Caki2 (cell line): ENCODE results near the gene ATG5. TPM values are rescaled to one million over a fixed set of nuclear protein-coding genes. Genes with fewer than 3 reads are reported as not detected.
"Not testable (repeated sequence)": the region's sequence is repeated elsewhere in the genome, so short reads cannot be mapped to it uniquely, and the experiment has no call there.

Source experiments
- DNase-seq: peaks from one replicate; pipeline ENCODE4 v3.0.0-alpha.2; 2015; ENCODE audit warnings: low read depth
- in situ Hi-C: cut with HindIII; loops from 2 replicates; pipeline ENCODE4 v1.10.0; 2016; ENCODE audit warnings: low sequenced_read_pairs, low pct_unique_long_range_greater_than_20kb, mixed read lengths
- total RNA-seq: library from RNA; depleted of rRNA; stranded (reverse); fragments of >200 nt; shearing (Covaris generic); gene quantifications from 2 replicates; pipeline ENCODE4 v1.2.3, GENCODE V29; 2014; ENCODE audit warnings: low replicate concordance

The ATG5 gene
- total RNA-seq, 1 experiment from 2014 or later, result 40.7 TPM

GRCh38 chr6:106270414-106270813, 55.1 kb downstream of the ATG5 start:
- in situ Hi-C loops, result no loop called here

DNA sequence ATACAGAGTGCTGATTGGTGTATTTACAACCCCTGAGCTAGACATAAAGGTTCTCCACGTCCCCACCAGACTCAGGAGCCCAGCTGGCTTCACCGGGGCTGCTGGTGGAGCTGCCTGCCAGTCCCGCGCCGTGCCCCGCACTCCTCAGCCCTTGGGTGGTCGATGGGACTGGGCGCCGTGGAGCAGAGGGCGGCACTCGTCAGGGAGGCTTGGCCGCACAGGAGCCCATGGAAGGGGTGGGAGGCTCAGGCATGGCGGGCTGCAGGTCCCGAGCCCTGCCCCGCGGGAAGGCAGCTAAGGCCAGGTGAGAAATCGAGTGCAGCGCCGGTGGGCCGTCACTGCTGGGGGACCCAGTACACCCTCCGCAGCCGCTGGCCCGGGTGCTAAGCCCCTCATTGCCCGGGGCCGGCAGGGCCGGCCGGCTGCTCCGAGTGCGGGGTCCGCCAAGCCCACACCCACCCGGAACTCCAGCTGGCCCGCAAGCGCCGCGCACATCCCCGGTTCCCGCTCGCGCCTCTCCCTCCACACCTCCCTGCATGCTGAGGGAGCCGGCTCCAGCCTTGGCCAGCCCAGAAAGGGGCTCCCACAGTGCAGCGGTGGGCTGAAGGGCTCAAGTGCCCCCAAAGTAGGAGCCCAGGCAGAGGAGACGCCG, 56.2 kb downstream of the ATG5 start:
- in situ Hi-C loops, DNase-seq: not testable (repeated sequence)

More at GRCh38 chr6:106270414-106270813, 55.1 kb downstream of the ATG5 start:
- DNase-seq, result no peak

DNA sequence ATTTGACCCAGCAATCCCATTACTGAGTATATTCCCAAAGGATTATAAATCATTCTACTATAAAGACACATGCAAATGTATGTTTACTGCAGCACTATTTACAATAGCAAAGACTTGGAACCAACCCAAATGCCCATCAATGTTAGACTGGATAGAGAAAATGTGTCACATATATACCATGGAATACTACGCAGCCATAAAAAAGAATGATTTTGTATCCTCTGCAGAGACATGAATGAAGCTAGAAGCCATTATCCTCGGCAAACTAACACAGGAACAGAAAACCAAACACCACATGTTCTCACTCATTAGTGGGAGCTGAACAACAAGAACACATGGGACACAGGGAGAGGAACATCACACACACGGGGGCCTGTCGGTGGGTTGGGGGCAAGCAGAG, 57.1 kb downstream of the ATG5 start:
- in situ Hi-C loops, DNase-seq: not testable (repeated sequence)

DNA sequence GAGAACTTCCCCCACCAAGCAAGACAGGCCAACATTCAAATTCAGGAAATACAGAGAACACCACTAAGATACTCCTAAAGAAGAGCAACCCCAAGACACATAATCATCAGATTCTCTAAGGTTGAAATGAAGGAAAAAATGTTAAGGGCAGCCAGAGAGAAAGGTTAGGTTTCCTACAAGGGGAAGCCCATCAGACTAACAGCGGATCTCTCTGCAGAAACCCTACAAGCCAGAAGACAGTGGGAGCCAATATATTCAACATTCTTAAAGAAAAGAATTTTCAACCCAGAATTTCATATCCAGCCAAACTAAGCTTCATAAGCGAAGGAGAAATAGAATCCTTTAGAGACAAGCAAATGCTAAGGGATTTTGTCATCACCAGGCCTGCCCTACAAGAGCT, 61.1 kb downstream of the ATG5 start:
- DNase-seq, in situ Hi-C loops: not testable (repeated sequence)

GRCh38 chr6:106259748-106260147, 65.8 kb downstream of the ATG5 start:
- DNase-seq, in situ Hi-C loops: not testable (repeated sequence)

DNA sequence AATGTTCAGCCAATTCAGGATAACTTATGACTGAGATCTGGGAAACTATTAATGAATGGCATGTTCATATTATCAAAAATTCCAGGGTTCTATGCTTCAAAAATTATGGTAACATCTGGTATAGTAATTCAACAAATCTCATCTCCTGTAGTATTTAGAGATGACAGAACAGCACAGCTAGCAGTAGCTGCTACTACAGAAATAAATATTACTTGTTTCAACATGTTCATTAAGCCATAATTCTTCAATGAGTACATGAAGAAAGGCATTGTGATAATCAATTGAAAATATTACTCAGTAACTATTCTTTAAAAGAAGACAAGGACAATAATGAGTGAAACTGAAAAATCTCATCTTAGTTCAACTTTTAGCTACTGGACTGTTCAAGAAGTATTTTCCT, 66.8 kb downstream of the ATG5 start:
- DNase-seq, result no peak
- in situ Hi-C loops, result no loop called here

DNA sequence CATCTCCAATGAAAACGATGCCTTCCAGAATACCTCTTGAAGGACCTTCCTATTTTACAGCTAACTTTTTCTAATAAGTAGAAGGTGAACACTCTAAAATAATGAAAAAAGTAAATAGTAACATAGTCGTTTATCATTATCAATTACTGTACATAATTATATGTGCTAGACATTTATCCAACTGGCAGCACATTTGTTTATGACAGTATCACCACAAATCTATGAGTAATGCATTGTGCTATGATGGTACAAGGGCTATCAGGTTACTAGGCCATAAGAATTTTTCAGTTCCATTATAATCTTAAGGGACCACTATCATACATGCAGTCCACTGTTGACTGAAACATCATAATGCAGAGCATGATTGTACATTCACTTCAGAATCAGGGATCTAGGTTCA, 68.4 kb downstream of the ATG5 start:
- in situ Hi-C loops, result no loop called here
- DNase-seq, result no peak

DNA sequence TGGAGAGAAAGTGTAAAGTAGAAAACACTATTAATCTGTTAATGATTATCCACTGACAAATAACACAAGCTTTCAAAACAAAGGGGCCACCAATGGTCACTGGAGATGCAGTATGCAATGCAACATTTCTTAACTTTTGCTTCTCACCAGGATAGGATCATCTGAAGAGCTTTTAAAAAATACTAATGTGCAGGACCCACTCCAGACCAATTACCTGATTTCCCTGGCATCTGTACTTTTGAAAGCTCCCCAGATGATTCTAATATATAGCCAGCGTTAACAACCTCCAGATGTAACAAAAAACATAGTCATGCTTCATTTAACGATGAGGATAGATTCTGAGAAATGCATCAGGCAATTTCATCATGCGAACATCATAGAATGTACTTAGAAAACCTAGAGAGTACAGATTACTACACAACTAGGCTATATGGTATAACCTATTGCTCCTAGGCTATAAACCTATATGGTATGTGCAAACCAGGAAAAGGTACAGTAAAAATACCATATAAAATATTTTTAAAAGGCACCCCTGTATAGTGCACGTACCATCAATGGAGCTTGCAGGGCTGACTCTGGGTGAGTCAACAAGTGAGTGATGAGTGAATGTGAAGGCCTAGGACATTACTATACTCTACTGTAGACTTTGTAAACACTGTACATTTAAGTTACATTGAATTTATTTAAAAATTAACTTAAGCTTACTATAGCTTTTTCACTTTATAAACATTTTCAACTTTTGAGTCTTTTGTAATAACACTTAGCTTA, 69.2 kb downstream of the ATG5 start:
- in situ Hi-C loops, result no loop called here
- DNase-seq, result peak; percentile 75

GRCh38 chr6:106255306-106255705, 70.3 kb downstream of the ATG5 start:
- in situ Hi-C loops, result no loop called here
- DNase-seq, result no peak

GRCh38 chr6:106254636-106255035, 70.9 kb downstream of the ATG5 start:
- in situ Hi-C loops, result no loop called here
- DNase-seq, result peak; percentile 65

DNA sequence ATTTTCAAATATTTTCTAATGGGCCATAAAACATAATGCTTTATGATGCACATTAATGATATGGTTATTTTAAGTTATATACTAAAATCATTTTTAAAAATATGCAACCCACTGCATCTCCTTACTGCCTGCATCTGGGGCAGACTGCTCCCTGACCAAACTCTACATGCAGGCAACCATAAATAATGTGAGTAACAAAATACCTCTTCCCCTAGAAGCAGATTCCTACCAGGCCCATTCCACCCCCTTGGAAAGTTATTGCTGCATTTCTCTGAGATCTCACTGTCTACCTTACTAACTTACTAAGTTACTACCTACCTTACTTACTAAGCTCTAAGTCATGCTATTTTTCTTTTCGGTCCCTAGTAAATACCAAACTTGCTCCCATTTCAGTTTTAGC, 71.8 kb downstream of the ATG5 start:
- in situ Hi-C loops, result no loop called here
- peak; percentile 67 for DNase-seq

- in situ Hi-C loops, result no loop called here
- peak; percentile 87 for DNase-seq
Measured at GRCh38 chr6:106253172-106253571, 72.4 kb downstream of the ATG5 start.

DNA sequence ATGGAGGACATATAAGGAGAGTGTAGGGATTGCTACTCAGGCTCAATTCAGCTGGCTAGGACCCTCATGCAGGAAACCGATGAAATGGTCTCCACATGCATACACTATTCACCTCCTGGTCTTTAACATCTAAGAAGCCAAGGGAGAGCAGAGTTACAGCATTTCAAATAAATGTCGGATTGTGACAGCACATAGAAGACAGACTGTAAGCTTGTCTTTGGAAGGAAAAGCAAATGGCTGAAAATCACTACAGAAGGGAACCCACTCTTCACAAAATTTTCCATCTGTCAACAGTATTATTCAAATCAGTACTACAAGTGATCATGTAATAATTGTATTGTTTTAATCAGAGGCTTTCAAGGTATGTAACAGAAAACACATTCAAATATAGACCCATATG, 72.9 kb downstream of the ATG5 start:
- in situ Hi-C loops, result no loop called here
- DNase-seq, result no peak

GRCh38 chr6:106251531-106252255, 73.9 kb downstream of the ATG5 start:
- DNase-seq, result peak; percentile 87
- in situ Hi-C loops, result not testable (repeated sequence)

DNA sequence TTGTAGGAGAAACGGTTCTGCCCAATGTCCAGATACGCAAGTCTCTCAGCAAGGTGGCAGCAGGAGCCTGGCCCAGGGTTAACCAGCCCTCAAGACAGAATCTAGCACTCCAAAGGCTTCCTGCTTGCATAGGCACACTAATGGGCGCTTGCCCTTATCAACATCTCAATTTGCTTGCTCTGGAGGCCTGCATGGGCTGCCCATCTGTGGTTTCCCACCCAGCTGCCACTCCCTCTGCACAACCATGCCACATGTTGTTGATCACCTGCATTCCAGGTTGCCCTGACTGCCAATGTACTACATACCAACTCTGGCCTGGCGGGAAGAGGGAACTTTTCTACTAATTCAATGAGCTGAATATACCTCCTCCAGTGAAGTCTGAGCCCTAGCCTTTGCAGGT, 74.6 kb downstream of the ATG5 start:
- in situ Hi-C loops, result no loop called here
- no peak for DNase-seq

- DNase-seq, result no peak
- in situ Hi-C loops, result no loop called here
Measured at GRCh38 chr6:106249658-106250057, 75.9 kb downstream of the ATG5 start.

GRCh38 chr6:106247733-106248132, 77.8 kb downstream of the ATG5 start:
- DNase-seq, result no peak
- in situ Hi-C loops, result no loop called here

DNA sequence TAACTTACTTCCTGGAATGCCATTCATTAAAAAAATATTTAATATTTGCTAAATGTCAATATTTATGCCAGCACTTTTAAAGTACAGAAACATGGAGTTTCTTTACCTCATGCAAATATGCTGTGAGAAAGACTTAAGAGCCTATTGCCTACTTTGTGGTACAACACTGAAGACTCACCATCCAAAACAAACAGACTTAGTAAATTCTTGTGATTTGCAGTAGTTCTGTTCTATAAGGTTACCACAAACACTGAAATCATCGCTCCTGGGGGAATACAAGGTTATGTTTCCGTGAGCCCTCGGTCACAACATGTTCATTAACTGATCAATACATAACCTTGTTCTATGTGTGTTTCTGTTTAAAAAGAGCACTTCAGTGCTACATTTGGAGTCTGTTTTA, 78.3 kb downstream of the ATG5 start:
- DNase-seq, result no peak
- in situ Hi-C loops, result no loop called here

DNA sequence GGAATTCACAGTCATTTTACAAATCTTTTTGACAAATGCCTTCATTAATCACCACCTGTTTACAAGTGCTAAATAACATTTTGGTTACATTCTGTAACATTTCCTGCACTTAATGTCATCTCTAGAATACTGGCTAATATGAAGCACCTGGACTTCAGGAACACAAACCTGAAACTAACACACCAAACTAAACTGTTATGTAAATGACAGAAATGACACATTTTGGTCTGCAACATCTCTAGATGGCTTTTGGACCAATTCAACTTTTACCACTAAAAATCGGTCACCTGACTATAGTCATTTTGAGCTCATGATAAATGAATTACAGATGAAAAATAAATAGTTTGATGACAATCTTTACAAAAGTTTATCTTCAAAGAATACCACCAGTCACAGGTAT, 80.6 kb downstream of the ATG5 start:
- no peak for DNase-seq
- in situ Hi-C loops, result no loop called here
